HG03342 (cell line): ENCODE data around the gene WBP1.
A peak's percentile ranks its signal among the peaks of the same experiment; 100 is the strongest.
"Not testable (repeated sequence)": the region's sequence is repeated elsewhere in the genome, so short reads cannot be mapped to it uniquely, and the experiment has no call there.

Experiments
- ATAC-seq: cut with Tn5 transposase; IDR thresholded peaks from one replicate; pipeline ENCODE4 v1.9.1; 2021; ENCODE audit warnings: mild to moderate bottlenecking, moderate library complexity; ENCODE audit not compliant: unreplicated experiment

WBP1 gene

DNA sequence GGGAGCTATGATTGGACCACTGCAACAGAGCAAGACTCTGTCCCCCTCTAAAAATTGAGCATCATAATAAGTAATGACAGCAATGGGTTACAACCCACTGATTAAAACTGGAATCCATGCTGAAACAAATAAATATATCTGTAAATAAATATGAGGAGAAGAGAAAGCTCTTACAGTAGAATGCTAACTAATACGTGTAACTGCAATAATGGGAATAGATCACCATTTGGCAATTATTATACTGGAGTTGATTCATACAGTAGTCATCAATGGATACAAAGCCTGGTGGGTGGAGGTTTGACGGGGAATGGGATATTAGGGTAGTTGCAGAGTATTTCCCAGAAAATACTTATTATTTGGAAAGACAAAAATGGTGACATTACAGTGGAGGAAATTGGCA lies 9.5 kb upstream of the WBP1 start:
- no peak for ATAC-seq

DNA sequence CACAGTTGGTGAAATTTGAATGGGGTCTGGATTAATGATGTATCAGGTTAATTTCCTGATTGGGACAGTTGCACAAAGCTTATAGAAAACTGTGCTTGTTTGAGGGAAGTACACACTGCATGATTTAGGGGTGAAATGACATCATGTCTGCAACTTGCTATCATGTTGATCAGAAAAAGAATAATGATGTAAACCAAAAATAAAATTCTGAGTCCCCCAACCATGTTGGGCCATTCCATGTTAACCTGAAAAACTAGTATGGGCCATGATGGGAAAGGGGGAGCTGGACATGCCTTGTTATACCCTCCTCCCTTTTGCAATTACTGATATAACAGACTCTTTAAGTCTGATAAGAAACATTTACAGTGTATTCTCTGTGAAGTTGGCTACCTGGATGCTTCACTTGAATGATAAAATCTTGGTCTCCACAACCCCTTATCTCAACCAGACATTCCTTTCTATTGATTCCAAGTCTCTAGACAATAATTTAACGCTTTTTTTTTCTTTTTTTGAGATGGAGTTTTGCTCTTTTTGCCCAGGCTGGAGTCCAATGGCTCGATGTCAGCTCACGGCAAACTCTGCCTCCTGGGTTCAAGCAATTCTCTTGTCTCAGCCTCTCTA lies 7.6 kb upstream of the WBP1 start:
- ATAC-seq, result no peak

DNA sequence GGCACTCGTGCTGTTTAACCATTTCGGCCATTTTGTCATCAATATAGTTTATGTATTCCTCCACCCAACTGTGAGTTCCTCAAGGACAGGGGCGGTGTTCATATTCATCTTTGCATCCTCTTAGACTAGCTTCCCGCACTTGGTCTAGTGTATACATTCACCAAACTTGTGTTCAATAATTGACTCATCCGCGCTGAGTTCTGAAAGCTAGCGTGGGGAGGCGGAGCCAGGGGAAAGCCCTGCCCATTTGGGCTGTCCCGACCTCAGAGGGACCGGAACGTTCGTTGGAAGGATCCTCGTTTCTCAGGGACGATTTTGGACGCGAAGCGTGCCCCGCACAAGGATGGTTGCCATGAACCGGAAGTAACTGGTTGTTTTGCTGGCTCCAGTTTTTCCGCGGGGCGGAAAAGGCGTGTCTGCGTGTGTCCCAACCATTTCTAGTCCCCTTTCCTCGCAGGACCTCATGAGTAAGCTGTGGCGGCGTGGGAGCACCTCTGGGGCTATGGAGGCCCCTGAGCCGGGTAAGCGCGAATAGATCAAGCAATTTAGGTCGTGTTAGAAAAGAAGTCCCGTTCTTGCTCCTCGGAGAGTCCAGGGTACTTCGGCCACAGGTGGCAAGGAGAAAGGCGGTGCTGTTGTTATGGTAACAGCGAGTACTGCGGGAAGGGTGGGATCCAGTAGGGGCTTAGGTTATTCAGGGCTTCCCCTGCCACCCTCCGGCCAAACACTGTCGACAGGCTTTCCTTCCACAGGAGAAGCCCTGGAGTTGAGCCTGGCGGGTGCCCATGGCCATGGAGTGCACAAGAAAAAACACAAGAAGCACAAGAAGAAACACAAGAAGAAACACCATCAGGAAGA lies 3.4 kb upstream of the WBP1 start, which contains the start of gene INO80B:
INO80B (plus strand) TSS at position 434 of the 858 bp plus-strand sequence; CDS start at position 464, 30 bp downstream.
- ATAC-seq, result peak; percentile 34

DNA sequence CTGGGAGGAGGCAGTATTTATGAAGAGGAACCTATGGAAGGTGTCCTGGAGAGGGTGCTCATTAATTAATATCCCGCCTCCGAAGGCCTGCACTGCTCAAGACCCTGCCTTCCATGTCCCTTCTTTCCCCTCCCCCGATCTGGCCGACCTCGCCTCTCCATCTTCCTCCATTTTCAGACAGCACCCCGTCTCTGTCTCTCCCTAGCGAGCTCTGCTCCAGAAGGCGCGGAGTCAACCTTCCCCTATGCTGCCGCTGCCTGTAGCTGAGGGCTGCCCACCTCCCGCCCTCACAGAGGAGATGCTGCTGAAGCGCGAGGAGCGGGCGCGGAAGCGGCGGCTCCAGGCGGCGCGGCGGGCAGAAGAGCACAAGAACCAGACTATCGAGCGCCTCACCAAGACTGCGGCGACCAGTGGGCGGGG lies 1.1 kb upstream of the WBP1 start:
- no peak for ATAC-seq

DNA sequence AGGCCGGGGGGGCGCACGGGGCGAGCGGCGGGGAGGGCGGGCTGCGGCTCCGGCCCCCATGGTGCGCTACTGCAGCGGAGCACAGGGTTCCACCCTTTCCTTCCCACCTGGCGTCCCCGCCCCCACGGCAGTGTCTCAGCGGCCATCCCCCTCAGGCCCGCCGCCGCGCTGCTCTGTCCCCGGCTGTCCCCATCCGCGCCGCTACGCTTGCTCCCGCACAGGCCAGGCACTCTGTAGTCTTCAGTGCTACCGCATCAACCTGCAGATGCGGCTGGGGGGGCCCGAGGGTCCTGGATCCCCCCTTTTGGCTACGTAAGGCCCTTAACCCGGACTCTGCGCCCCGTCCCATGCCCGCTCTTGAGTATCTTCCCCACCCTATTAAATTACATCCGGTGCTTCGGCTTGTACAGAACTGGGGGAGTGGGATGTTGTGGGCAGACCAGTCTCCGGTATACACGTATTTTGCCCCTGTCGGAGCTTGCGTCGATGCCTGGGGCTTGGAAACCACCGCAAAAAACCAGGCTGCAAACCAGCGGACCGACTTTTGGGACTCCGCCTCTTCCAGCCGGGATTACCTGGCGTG lies 598 bp upstream of the WBP1 start:
- peak; percentile 26 for ATAC-seq

DNA sequence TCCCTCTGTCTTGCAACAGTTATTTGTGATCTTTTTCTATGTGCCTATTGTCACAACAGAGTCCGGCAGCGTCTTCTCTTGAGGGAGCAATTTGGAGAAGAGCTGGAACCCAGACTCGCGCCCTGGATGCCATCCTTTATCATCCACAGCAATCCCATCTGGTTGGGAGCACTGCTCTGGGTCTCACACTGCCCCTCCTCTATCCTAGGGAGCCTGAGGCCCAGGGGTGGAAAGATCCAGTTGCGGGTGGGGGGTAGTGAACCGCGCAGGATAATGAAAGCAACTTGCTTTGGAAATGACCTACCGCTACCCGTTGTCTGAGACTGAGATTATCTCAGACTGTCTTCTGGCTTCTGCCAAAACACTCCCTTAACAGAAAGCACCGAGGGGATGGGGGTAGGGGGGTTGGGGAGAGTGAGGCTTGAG lies 713 bp downstream of the WBP1 start:
- no peak for ATAC-seq

DNA sequence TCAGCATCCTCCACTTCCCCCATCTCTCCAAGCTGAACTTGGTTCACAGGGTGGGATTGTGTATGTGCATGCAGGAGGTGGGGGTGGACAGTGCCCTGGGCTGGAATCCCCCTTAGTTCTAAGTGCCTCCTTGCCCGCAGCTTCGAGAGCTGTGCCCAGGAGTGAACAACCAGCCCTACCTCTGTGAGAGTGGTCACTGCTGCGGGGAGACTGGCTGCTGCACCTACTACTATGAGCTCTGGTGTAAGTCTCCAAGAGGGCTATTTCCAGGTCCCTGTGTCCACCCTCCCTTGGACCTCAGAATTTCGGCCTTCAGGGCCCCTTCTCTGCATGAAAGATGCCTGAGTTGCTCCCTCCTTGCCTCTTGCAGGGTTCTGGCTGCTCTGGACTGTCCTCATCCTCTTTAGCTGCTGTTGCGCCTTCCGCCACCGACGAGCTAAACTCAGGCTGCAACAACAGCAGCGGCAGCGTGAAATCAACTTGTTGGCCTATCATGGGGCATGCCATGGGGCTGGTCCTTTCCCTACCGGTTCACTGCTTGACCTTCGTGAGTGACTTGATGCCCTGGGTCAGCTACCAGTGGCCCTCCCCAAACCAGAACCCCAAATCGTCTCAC lies 1.4 kb downstream of the WBP1 start:
- ATAC-seq, result not testable (repeated sequence)

DNA sequence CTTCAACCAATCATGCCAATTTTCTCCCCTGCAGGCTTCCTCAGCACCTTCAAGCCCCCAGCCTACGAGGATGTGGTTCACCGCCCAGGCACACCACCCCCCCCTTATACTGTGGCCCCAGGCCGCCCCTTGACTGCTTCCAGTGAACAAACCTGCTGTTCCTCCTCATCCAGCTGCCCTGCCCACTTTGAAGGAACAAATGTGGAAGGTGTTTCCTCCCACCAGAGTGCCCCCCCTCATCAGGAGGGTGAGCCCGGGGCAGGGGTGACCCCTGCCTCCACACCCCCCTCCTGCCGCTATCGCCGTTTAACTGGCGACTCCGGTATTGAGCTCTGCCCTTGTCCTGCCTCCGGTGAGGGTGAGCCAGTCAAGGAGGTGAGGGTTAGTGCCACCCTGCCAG lies 1.9 kb downstream of the WBP1 start:
- not testable (repeated sequence) for ATAC-seq

DNA sequence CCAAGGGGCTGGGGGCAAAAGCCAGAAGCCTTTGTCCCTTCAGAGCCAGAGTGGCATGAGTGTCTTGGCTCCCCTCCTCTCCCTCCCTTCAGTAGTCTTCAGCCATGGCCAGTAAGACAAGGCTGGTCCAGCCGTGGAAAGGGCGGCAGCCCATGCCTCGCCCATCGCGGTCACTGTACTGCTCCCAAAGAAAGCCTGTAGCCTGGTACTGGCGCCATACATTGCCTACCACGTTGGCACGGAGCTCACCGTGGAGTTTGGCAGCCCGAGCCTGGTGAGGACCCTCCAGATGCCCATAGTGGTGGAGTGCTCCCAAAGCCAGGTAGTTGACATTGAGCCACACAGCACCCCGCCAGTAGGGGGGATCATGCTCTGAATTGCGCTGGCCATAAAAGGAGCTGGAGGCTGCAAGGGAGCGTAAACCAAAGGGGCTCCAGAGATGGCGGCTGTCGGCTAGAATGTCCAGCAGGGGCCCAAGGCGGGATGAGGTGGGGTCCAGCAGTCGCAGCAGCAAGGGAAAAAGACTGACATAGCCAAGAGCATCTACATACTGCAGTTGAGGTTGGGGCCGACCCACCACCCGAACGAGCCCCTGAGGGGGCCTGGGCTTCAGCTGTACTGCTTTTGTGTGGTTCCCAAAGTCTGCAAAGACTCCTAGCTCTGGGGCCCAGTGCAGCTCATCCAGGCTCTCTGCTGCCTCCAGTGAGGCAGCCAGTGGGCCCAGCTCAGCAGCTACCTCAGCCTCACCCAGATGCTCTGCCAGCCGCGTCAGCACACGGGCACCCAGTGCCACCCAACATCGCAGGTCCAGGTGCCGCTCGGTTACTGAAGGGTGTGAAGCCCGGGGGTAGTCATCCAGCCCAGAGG lies 3.2 kb downstream of the WBP1 start:
- no peak for ATAC-seq

DNA sequence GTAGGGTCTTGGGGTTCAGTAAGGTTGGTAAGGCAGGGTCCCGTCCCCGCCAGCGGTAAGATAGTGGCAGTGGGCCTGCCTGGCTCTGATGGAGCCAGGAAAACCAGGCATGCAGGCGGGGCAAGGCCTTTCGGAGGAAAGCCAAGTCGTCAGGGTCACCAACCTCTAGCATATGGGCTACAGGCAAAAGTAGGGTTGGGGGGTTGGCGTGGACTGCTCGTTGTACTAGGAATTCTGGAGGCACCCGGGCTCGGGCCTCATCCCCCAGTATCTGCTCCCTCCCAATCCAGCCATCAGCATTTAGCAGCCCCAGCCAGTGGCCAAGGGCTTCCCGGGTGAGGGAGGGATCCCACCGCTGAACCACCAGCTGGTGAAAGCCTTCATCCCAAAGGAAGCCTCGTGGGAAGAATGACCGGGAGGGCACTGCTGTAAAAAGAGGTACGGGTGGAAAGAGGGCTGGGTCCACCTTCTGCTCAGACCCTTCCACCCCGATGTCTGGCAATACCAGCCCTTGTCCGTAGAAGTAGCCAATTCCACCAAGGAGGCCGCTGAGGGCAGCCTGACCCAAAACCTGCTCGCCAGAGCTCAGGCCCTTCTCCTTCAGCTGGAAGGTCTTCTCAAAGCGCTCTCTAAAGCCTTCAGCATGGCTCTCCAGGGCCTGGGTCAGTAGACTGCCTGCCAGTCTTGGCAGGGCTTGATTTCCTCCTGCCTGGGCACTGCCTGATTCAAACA lies 4.0 kb downstream of the WBP1 start:
- no peak for ATAC-seq

DNA sequence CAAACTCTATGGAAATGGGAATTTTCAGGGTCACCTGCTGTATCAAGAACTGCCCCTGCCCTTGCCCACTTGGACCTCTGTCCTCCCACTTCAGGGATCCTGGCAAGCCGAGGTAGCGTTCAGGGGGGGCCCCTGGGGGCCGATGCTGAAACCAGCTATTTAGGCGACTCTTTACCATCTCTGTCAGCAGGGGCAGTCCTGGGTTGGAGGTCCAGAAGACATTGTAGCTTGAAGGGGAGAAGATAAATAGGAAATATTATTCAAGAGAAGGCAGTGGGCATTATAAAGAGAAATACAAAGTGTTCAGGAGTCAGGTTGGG lies 4.5 kb downstream of the WBP1 start:
- no peak for ATAC-seq

DNA sequence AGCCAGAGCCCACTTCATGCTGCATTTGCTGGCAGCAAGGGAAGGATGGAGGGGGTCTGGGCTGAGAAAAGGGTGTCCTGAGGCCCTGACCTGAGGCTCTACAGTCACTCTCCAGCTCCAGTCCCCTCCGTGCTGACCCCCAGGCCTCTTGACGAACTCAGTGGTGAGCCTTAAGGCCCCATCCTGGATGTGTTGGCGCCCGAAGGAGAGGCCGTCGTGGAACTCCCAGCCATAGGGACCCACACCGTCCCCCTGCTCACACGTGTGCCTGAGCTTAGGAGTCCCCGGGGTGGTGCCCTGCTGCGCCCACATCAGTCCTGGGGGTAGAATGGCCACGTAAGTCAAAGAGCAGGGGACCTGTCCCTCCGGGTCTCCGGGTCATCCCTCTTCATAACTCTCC lies 6.2 kb downstream of the WBP1 start:
- no peak for ATAC-seq

DNA sequence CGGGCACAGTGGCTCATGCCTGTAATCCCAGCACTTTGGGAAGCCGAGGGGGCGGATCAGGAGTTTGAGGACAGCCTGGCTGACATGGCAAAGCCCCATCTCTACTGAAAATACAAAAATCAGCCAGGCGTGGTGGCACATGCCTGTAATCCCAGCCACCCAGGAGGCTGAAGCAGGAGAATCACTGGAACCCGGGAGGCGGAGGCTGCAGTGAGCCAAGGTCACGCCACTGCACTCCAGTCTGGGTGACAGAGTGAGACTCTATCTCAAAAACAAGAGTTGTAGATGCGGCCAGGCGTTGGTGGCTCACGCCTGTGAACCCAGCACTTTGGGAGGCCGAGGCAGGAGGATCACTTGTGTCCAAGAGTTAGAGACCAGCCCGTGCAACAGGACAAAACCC lies 12.5 kb downstream of the WBP1 start:
- ATAC-seq, result not testable (repeated sequence)

DNA sequence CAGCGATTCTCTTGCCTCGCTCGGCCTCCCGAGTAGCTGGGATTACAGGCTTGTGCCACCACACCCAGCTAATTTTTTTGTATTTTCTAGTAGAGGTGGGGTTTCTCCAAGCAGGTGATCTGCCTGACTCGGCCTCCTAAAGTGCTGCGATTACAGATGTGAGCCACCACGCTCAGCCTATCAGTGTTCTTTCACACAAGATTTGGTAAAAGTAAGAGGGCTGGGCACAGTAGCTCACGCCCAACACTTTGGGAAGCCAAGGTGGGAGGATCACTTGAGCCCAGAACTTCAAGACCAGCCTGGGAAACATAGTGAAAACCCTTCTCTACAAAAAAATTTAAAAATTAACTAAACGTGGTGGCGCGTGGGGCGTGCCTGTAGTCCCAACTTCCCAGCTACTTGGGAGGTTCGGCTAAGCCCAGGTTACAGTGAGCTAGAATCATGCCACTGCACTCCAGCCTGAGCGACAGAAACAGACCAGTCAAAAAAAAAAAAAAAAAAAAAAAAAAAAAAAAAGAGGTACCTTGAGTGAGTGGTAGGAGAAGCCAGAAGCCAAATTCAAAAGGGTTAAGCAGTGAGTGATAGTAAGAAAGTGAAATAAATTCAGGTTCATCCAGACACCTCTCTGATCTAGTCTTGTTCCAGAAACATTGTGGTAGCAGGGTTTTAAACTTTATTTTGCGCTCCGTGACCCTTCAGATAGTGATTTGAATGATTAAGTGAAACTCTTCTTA lies 13.3 kb downstream of the WBP1 start:
- ATAC-seq, result no peak

DNA sequence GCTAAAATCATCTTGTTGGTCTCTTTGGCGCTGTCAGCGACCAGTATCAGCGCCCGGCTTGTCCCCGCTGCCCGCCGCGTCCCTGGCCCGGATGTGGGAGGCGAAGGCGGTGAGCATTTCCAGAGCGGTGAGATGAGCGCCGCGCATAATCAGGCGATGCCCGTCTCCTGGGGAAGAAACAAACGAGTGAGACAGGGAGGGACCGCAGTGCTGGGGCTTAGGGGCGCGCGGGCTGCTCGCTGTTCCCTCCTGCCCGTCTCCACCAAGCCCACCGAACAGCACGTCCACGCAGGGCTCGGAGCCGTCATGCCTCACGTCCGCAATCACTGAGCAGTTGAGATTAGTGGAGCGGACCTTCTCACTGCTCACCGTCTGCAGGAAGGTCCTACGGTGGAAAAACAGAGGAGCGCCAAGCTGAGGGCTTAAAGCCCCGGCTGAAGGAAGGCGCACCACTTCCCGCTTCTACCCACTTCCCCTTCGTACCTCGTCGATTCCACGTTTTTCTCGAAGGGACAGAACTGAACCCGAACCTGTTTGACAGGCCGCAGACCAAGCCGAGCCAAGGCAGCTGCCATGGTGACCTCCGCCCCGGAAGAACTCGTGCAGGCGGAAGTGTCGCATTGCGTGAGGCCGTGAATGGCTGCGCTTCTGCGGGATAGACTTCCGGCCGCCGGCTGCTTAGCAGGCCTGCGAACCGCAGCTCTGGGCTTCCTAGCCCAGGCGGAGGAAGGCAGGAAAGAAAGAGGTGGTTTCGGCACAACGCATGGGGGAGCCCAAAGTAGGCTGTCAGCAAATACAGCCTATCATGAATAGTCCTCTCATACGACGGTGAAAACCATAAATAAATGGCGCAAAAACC lies 14.1 kb downstream of the WBP1 start, which contains the start of gene MRPL53:
MRPL53 (minus strand) TSS at position 595 of the 859 bp plus-strand sequence; CDS start at position 575, 20 bp downstream.
- ATAC-seq, result peak; percentile 81

DNA sequence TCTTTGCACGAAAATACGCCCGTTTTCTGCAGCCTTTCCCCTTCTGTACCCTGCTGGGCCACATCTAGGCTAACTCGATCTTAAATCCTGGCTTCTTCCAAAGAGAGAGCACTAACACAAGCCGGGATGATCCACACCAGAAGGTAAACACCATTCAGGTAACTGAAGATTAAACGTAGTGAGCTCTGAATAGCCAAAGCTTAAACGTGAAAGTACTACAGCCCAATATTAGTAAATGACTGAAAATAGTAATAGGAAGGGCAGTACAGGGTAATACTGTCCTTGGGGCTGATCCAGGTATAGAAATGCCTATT lies 14.7 kb downstream of the WBP1 start:
- no peak for ATAC-seq

DNA sequence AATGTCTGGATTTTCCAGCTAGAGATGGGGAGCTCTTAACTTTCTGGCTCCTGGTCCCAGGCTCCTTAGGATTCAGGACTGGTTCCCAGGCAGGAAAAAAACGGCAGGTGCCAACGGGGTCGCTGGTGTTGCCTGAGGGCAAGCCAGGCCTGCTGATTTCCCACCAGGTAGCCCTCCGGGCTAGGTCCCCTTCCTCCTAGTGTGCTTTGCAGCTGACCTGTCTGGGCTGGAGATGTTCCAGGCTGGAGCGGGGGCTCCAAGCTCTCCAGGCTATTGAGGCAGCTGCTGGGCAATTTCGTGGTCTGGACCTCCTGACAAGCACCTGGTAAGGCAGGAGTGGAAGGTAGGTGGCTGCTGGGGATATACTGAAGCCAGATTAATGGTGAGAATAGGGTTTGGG lies 16.2 kb downstream of the WBP1 start:
- no peak for ATAC-seq

DNA sequence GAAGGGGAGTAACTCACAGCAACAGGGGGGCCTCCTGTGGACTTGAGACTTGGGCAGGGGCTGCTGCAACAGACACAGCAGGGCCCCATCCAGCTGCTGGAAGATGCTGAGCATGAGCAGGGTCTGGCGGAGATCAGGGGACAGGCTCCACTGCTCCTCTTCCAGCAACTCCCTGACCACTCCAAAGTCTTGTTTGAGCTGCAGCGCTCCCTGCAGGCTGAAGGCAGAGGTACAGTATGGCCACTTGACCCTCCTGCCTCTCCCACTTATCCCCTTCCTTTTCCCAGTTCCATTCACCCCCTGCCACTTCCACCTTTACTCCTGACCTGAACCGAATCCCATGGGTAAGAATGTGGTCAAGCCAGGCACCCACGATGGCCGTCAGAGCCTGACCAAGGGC lies 16.7 kb downstream of the WBP1 start:
- ATAC-seq, result no peak
